Tibial nerve (tissue), 4 donors: ENCODE data around the gene HACL1. TPM values are rescaled to one million over a fixed set of nuclear protein-coding genes. Genes with fewer than 3 reads are reported as not detected.
"Not testable (repeated sequence)": the region's sequence is repeated elsewhere in the genome, so short reads cannot be mapped to it uniquely, and the experiment has no call there.

ENCODE experiments used
- DNase-seq, 2 donors: peaks; one replicate each; pipeline ENCODE4 v3.0.0-alpha.2; 2019; ENCODE audit warnings: low spot score in 2 of 2
- H3K27ac ChIP-seq, 4 donors: fragments of 200-600 bp; sonication (generic) in 3 of 4; one replicate each; pipeline ENCODE4 v1.5.1; 2017 to 2019; ENCODE audit warnings: mild to moderate bottlenecking in 1 of 4
- H3K27me3 ChIP-seq, 2 donors: fragments of 200-600 bp; sonication (generic) in 1 of 2; one replicate each; pipeline versions ENCODE4 v1.5.1 to v1.6.0; 2017 to 2019
- H3K36me3 ChIP-seq, 3 donors: fragments of 200-600 bp; sonication (generic); one replicate each; pipeline ENCODE4 v1.5.1; 2018 to 2019
- H3K4me1 ChIP-seq, 4 donors: fragments of 200-600 bp; sonication (generic) in 3 of 4; one replicate each; pipeline ENCODE4 v1.5.1; 2017 to 2019
- H3K4me3 ChIP-seq, 4 donors: fragments of 200-600 bp; sonication (generic) in 3 of 4; one replicate each; pipeline ENCODE4 v1.5.1; 2017 to 2019; ENCODE audit warnings: mild to moderate bottlenecking in 1 of 4, moderate library complexity in 1 of 4
- H3K9me3 ChIP-seq, 4 donors: fragments of 200-600 bp; sonication (generic) in 3 of 4; one replicate each; pipeline ENCODE4 v1.5.1; 2017 to 2019
- CTCF ChIP-seq, 5 experiments: fragments of 200-600 bp in 3 of 5; fragments of 450-650 bp in 2 of 5; sonication (generic) in 3 of 5; IDR thresholded peaks; one replicate each; pipeline ENCODE4 v1.5.1; 2016 to 2019; ENCODE audit warnings: antibody characterized with exemption in 5 of 5, mild to moderate bottlenecking in 3 of 5, moderate library complexity in 2 of 5
- EP300 ChIP-seq, 2 donors: sonication (generic); formaldehyde crosslinking; IDR thresholded peaks; one replicate each; pipeline ENCODE4 v1.6.1; 2017; ENCODE audit warnings: antibody characterized with exemption in 2 of 2, mild to moderate bottlenecking in 1 of 2
- POLR2A ChIP-seq, 2 donors: fragments of 450-650 bp; IDR thresholded peaks; one replicate each; pipeline ENCODE4 v1.6.1; 2017; ENCODE audit warnings: antibody characterized with exemption in 2 of 2, mild to moderate bottlenecking in 2 of 2, moderate library complexity in 2 of 2
- WGBS, 2 donors: methylation state at CpG; one replicate each; pipeline ENCODE4 v1.1.5; 2018; 5-methylcytosine and 5-hydroxymethylcytosine counted together
- total RNA-seq, 4 donors: library from RNA; depleted of rRNA; stranded (reverse); fragments of >200 nt; gene quantifications; one replicate each; pipeline ENCODE4 v1.1.0, GENCODE V29; 2016

HACL1 gene
- total RNA-seq, 4 donors from 2014 or later: 19.0 to 33.3 (median 24.2) TPM

GRCh38 chr3:15630646-15631350 lies 29.4 kb upstream of the HACL1 start:
- H3K27me3 ChIP-seq: no peaks in the 10 kb centered on the region
- peak in 1 of 2 donors; percentile 32 for TF ChIP-seq EP300 (IDR thresholded peaks at IDR 0.05)
- no peak for TF ChIP-seq POLR2A (IDR thresholded peaks at IDR 0.05)
- peaks cover 0 to 52% (median 27%) of the 10 kb centered on the region in 4 donors for H3K4me1 ChIP-seq
- H3K9me3 ChIP-seq: no peaks in the 10 kb centered on the region
- DNase-seq: no peak
- WGBS, 2 donors: 15% methylated on average over 8 of the region's 8 CpGs
- H3K4me3 ChIP-seq: peak overlapping the region in 3 of 4 donors; percentile 1 to 31 (median 12)
- H3K27ac ChIP-seq: peak overlapping the region in 3 of 4 donors; percentile 34 to 84 (median 83)
- H3K36me3 ChIP-seq: no peaks in the 10 kb centered on the region

GRCh38 chr3:15629860-15630597 lies 28.7 kb upstream of the HACL1 start:
- Histone ChIP-seq H3K36me3 (no peaks in the 10 kb centered on the region), H3K27me3 (no peaks in the 10 kb centered on the region), H3K4me1 (peaks cover 0 to 44% (median 20%) of the 10 kb centered on the region in 4 donors), H3K9me3 (no peaks in the 10 kb centered on the region), H3K4me3 (peak overlapping the region in 3 of 4 donors; percentile 1 to 31 (median 10)), H3K27ac (peak overlapping the region in 2 of 4 donors; percentile 83 to 84)
- TF ChIP-seq EP300 (IDR thresholded peaks at IDR 0.05) (peak in 1 of 2 donors; percentile 68), CTCF (IDR thresholded peaks at IDR 0.05) (peak; percentile 72 to 90 (median 75)), POLR2A (IDR thresholded peaks at IDR 0.05) (no peak)
- 41 to 42% methylated on average over 10 of the region's 10 CpGs for WGBS, 2 donors
- DNase-seq: peak in 1 of 2 donors; percentile 79

GRCh38 chr3:15628967-15629366 lies 27.6 kb upstream of the HACL1 start:
- Histone ChIP-seq H3K36me3 (no peaks in the 10 kb centered on the region), H3K4me3 (no peak overlapping the region), H3K27ac (no peak overlapping the region), H3K4me1 (peaks cover 0 to 33% (median 12%) of the 10 kb centered on the region in 4 donors), H3K9me3 (no peaks in the 10 kb centered on the region), H3K27me3 (no peaks in the 10 kb centered on the region)
- TF ChIP-seq EP300 (IDR thresholded peaks at IDR 0.05): no peak
- TF ChIP-seq CTCF (IDR thresholded peaks at IDR 0.05): no peak
- no peak for TF ChIP-seq POLR2A (IDR thresholded peaks at IDR 0.05)
- DNase-seq: no peak

- H3K4me3 ChIP-seq: no peak overlapping the region
- no peak overlapping the region for H3K27ac ChIP-seq
- H3K4me1 ChIP-seq: no peaks in the 10 kb centered on the region
- H3K36me3 ChIP-seq: peaks cover 0 to 27% (median 0%) of the 10 kb centered on the region in 3 donors
- WGBS, 2 donors: 82 to 88% methylated on average over 4 of the region's 4 CpGs
- H3K27me3 ChIP-seq: no peaks in the 10 kb centered on the region
- TF ChIP-seq EP300 (IDR thresholded peaks at IDR 0.05) (no peak), CTCF (IDR thresholded peaks at IDR 0.05) (no peak), POLR2A (IDR thresholded peaks at IDR 0.05) (no peak)
- DNase-seq: no peak
- peaks cover 0 to 18% (median 0%) of the 10 kb centered on the region in 4 donors for H3K9me3 ChIP-seq
Observed at GRCh38 chr3:15623535-15624440, 22.4 kb upstream of the HACL1 start.

- not testable (repeated sequence) for H3K4me3 ChIP-seq, DNase-seq, H3K27ac ChIP-seq, H3K4me1 ChIP-seq, H3K27me3 ChIP-seq
- 93 to 96% methylated on average over 8 of the region's 8 CpGs for WGBS, 2 donors
- H3K9me3 ChIP-seq: peaks cover 0 to 18% (median 0%) of the 10 kb centered on the region in 4 donors
- peaks cover 0 to 27% (median 0%) of the 10 kb centered on the region in 3 donors for H3K36me3 ChIP-seq
Observed at GRCh38 chr3:15619659-15620464, 18.5 kb upstream of the HACL1 start.
